GM10266 (cell line): ENCODE data around the gene SAMM50.
A peak's percentile ranks its signal among the peaks of the same experiment; 100 is the strongest.

Experiments
- DNase-seq: peaks from one replicate; pipeline ENCODE4 v3.0.0; 2012; ENCODE audit errors: extremely low spot score
- TF ChIP-seq, protein P1 (sequence below): IDR thresholded peaks from 2 replicates; pipeline ENCODE4 v1.5.1; 2012; ENCODE audit warnings: mild to moderate bottlenecking, low read depth; ENCODE audit not compliant: control insufficient read depth, insufficient read depth; ENCODE audit errors: missing control alignments

Gene SAMM50

DNA sequence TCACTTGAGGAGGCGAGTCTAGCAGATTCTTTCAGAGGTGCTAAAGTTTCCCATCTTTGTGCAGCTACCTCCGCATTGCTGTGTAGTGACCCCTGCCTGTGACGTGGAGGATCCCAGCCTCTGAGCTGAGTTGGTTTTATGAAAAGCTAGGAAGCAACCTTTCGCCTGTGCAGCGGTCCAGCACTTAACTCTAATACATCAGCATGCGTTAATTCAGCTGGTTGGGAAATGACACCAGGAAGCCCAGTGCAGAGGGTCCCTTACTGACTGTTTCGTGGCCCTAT, 8.9 kb upstream of the SAMM50 start:
- DNase-seq: no peak
- TF ChIP-seq, protein P1, sequence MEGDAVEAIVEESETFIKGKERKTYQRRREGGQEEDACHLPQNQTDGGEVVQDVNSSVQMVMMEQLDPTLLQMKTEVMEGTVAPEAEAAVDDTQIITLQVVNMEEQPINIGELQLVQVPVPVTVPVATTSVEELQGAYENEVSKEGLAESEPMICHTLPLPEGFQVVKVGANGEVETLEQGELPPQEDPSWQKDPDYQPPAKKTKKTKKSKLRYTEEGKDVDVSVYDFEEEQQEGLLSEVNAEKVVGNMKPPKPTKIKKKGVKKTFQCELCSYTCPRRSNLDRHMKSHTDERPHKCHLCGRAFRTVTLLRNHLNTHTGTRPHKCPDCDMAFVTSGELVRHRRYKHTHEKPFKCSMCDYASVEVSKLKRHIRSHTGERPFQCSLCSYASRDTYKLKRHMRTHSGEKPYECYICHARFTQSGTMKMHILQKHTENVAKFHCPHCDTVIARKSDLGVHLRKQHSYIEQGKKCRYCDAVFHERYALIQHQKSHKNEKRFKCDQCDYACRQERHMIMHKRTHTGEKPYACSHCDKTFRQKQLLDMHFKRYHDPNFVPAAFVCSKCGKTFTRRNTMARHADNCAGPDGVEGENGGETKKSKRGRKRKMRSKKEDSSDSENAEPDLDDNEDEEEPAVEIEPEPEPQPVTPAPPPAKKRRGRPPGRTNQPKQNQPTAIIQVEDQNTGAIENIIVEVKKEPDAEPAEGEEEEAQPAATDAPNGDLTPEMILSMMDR: no peak

DNA sequence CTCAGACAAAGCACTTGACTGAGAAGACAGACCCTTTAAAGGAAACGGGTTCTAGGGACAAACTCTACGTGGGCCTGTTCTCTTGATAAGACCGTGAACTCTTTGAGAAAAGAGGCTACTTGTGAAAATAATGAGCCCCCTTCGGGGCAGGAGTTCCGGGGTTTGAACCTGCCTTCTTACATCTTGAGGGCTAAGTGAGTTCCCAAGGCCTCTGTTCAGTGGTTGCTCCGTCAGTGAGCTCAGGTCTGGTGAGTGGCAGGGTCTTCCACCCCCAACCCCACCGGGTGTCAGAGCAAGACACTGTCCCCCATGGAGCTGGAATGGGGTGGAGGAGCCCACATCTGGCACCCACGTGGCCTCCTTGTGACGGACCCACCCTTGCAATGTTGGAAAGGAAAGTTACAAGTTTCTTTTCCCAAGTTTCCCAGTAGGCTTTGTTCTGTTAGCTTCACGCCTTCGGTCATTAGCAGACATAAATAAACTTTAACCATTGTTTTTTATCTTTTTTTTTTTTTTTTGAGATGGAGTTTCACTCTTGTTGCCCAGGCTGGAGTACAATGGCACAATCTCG, 6.3 kb upstream of the SAMM50 start:
- DNase-seq: no peak
- TF ChIP-seq, protein P1: no peak

DNA sequence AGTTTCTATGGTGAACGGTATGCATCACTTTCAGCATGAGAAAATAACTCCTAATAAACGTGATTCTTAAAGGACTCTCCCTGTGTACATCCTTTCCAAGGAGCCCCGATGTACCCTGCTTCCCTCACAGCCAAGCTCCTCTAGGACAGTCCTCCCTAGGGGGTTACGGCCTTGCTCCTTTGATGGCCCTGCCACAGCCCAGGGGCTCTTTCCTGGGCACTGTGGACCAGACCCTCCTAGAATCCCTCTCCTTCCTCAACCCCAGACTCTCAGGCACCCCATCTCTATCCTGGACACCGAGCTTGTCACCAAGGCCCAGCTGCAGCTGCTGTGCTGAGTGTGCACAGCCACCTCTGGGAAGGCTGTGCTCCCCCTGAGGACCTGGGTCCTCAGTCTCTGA, 3.9 kb upstream of the SAMM50 start:
- TF ChIP-seq, protein P1: no peak
- DNase-seq: no peak

DNA sequence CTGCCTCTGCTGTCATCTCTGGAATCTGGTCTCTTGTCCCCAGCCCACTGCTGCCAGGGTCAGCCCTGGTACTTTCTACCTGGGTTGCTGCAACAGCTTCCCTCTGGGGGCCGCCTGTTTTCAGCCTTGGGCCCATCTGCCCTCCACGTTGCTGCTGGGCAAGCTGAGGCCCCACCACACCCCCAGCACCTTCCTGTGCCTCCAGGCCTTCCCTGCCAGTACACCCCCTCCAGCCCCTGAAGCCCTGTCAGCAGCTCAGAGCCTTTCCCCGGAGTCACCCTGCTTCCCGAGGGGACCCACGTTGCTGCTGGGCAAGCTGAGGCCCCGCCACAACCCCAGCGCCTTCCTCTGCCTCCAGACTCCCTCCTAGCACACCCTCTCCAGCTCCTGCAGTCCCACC, 3.3 kb upstream of the SAMM50 start:
- TF ChIP-seq, protein P1: no peak
- DNase-seq: no peak

DNA sequence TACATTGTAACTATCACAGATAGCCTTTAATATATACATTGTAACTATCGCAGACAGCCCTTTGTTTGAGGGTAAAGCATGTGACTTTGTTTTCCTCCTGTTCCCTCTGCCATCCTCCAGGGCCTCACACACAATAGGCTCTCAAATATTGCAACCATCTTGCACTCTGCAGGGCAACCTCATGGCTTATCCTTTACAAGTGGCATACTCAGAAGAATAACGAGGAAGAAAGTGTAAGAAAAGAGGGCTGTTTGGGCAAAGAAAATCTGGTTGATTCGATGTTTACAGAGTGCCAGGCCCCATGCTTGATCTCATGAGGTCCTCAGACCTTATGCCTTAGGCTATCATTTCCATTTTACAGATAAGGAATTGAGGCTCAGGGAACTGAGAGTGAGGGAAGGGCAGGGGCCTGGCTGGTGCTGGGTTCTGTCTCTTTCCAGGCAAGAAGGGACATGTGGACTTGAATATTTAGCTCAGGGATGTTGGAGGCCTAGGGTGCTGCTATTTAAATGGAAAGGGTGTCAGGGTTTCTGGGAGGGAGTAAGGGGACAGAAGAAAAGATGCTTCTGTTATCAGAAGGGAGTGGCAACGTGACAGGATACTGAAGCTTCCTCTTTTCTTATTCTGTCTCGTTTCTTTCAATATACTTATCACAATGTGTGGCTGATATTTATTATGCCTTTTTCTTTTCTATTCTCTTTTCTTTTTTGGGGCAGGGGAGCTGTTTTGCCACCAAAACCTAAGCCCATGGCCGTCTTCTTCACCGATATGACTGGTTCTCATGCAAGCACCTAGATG, 1.1 kb upstream of the SAMM50 start:
- DNase-seq: no peak
- TF ChIP-seq, protein P1: no peak

DNA sequence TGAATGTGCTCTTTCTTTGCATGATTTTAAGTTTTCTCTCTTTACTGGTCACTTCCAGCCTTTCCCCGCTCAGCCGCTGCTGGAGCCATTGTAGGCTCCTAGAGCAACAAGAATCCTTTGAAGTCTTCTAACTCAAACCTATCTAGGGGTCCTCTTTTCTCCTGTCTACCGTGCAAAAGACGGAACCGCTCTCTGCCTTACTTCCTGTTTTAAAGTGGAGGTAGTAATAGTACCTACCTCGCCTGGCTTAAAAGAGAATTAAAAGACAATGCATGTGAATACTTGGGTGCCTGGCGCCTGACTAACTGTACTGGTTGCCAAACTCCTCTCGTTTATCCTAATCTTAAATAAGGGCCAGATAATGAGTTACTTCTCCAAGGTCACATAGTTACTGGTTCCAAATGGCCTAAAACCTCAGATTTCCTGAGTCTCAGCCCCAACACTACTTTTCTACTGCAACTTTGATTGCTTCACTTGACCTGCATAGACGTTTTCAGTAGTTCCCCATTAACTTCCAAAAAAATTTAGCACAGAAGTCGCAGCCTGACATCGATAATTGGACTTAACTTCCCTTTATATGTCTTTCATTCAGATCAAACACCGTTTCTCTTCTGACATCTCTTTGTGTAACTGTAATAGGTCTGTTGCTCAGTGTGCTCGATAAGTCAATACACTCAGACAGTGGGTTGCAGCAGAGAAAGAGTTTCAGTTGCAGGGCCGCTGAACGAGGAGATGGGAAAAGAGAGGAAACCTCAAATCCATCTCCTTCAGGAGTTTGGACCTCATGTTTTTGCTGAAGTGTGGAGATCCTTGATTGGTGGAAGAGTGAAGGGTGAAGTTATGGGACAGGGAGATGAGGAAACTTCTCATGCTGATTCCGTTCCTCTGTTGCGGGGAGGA, 891 bp downstream of the SAMM50 start:
- peak; percentile 26 for DNase-seq
- TF ChIP-seq, protein P1: no peak
